MCF 10A (cell line): ENCODE results near the gene NPC1. TPM values are rescaled to one million over a fixed set of nuclear protein-coding genes. Genes with fewer than 3 reads are reported as not detected.

Source experiments
- BruUV-seq: library from RNA; stranded (reverse); fragments of 400-500 nt; replicated peaks from 2 replicates; lab custom pipeline; 2021; lab: Mats Ljungman, UMichigan
- CTCF ChIA-PET: fragments of 300-600 bp; sonication (Branson Sonifier 250); formaldehyde crosslinking; extraction: SDS; loops from one replicate; lab custom pipeline; 2021; ENCODE audit warnings: antibody characterized with exemption, inconsistent platforms; lab: Yijun Ruan, JAX
- POLR2A ChIA-PET: fragments of 300-600, 350-650 bp; sonication (Branson Sonifier 250); formaldehyde crosslinking; extraction: SDS; loops from one replicate; lab custom pipeline; 2020; ENCODE audit warnings: antibody characterized with exemption, inconsistent platforms; lab: Yijun Ruan, JAX
- DNase-seq: peaks from one replicate; pipeline ENCODE4 v3.0.0-alpha.2; 2018; ENCODE audit not compliant: unreplicated experiment
- H3K27ac Mint-ChIP-seq: one replicate; pipeline ENCODE4 v1.8.0; 2022; ENCODE audit warnings: mild to moderate bottlenecking, low read depth, mixed read lengths; ENCODE audit not compliant: unreplicated experiment
- H3K27me3 Mint-ChIP-seq: one replicate; pipeline ENCODE4 v1.8.0; 2022; ENCODE audit warnings: mixed read lengths; ENCODE audit not compliant: insufficient read depth, unreplicated experiment
- H3K36me3 Mint-ChIP-seq: one replicate; pipeline ENCODE4 v1.8.0; 2022; ENCODE audit warnings: mild to moderate bottlenecking, moderate library complexity, mixed read lengths; ENCODE audit not compliant: insufficient read depth, unreplicated experiment
- H3K4me1 Mint-ChIP-seq: one replicate; pipeline ENCODE4 v1.8.0; 2022; ENCODE audit warnings: mixed read lengths; ENCODE audit not compliant: insufficient read depth, unreplicated experiment
- H3K4me3 Mint-ChIP-seq: one replicate; pipeline ENCODE4 v1.8.0; 2022; ENCODE audit warnings: mild to moderate bottlenecking, moderate library complexity, mixed read lengths; ENCODE audit not compliant: unreplicated experiment
- H3K9me3 Mint-ChIP-seq: one replicate; pipeline ENCODE4 v1.8.0; 2022; ENCODE audit warnings: mixed read lengths; ENCODE audit not compliant: unreplicated experiment
- CTCF ChIP-seq: fragments of 200-600 bp; IDR thresholded peaks from one replicate; pipeline ENCODE4 v1.8.0; 2022; ENCODE audit warnings: antibody characterized with exemption, mild to moderate bottlenecking; ENCODE audit not compliant: unreplicated experiment
- intact Hi-C: fragments of 100-400 bp; cut with micrococcal nuclease; formaldehyde crosslinking; loops from 2 replicates; pipeline ENCODE4 v1.14.1; 2022
- total RNA-seq: library from RNA; stranded (reverse); gene quantifications from 2 replicates; pipeline ENCODE4 v1.2.3, GENCODE V29; 2022

Gene NPC1
- total RNA-seq, 1 experiment from 2014 or later, result 60.4 TPM

- H3K9me3 Mint-ChIP-seq, result no peaks in the 10 kb centered on the region
- no peaks in the 10 kb centered on the region for H3K27me3 Mint-ChIP-seq
- intact Hi-C loops, result no loop called here
- DNase-seq, result peak; percentile 80
- peaks cover 23% of the 10 kb centered on the region for H3K4me1 Mint-ChIP-seq
- no peak for TF ChIP-seq CTCF
- ChIA-PET CTCF (interaction anchor here (1.1 to 2.4 kb wide), 2 partner anchors 11 to 57 kb away, joined by 3 to 9 read pairs; no protein-coding TSS in a partner anchor), POLR2A (interaction anchor here (0.6 to 2.4 kb wide), 7 partner anchors 7 to 324 kb away, joined by 3 to 35 read pairs (median 3); partner anchors contain the start of genes NPC1 and RIOK3)
- H3K4me3 Mint-ChIP-seq, result peak overlapping the region; percentile 57
- peak overlapping the region; percentile 88 for H3K27ac Mint-ChIP-seq
- H3K36me3 Mint-ChIP-seq, result peaks cover 47% of the 10 kb centered on the region
- BruUV-seq, result no TSS peak
These were observed 12.5 kb downstream of the NPC1 start for GRCh38 chr18:23573626-23574431.

- Mint-ChIP-seq H3K36me3 (peaks cover 55% of the 10 kb centered on the region), H3K4me1 (peaks cover 16% of the 10 kb centered on the region)
- no TSS peak for BruUV-seq
These were observed 13.3 kb downstream of the NPC1 start for GRCh38 chr18:23573020-23573419.

GRCh38 chr18:23572570-23572969 is 13.7 kb downstream of the NPC1 start:
- Mint-ChIP-seq H3K27ac (no peak overlapping the region), H3K27me3 (no peaks in the 10 kb centered on the region), H3K36me3 (peaks cover 59% of the 10 kb centered on the region), H3K4me1 (peaks cover 16% of the 10 kb centered on the region), H3K4me3 (no peak overlapping the region), H3K9me3 (no peaks in the 10 kb centered on the region)
- BruUV-seq, result no TSS peak
- no peak for TF ChIP-seq CTCF
- ChIA-PET POLR2A (interaction anchor here (0.6 to 1.0 kb wide), 2 partner anchors 13 kb away, joined by 3 to 4 read pairs; no protein-coding TSS in a partner anchor), CTCF (interaction anchor here (0.6 to 2.4 kb wide), 3 partner anchors 12 to 57 kb away, joined by 3 to 9 read pairs (median 3); no protein-coding TSS in a partner anchor)
- intact Hi-C loops, result no loop called here
- DNase-seq, result no peak

More at GRCh38 chr18:23573020-23573419, 13.3 kb downstream of the NPC1 start:
- no peak for DNase-seq
- no peaks in the 10 kb centered on the region for H3K27me3 Mint-ChIP-seq
- no peak overlapping the region for H3K27ac Mint-ChIP-seq
- intact Hi-C loops, result no loop called here
- ChIA-PET CTCF (interaction anchor here (0.6 to 2.4 kb wide), 4 partner anchors 11 to 57 kb away, joined by 3 to 9 read pairs (median 3); no protein-coding TSS in a partner anchor), POLR2A (interaction anchor here (0.6 to 1.3 kb wide), 2 partner anchors 13 to 15 kb away, joined by 3 read pairs; no protein-coding TSS in a partner anchor)
- no peak overlapping the region for H3K4me3 Mint-ChIP-seq
- TF ChIP-seq CTCF, result no peak
- no peaks in the 10 kb centered on the region for H3K9me3 Mint-ChIP-seq

GRCh38 chr18:23572012-23572411 is 14.3 kb downstream of the NPC1 start:
- intact Hi-C loops, result no loop called here
- Mint-ChIP-seq H3K4me1 (peaks cover 16% of the 10 kb centered on the region), H3K27ac (no peak overlapping the region), H3K4me3 (no peak overlapping the region), H3K36me3 (peaks cover 65% of the 10 kb centered on the region), H3K27me3 (no peaks in the 10 kb centered on the region), H3K9me3 (no peaks in the 10 kb centered on the region)
- POLR2A ChIA-PET, result interaction anchor here (1.0 kb wide), 1 partner anchor 14 kb away, joined by 4 read pairs; no protein-coding TSS in a partner anchor
- TF ChIP-seq CTCF, result no peak
- no TSS peak for BruUV-seq
- CTCF ChIA-PET, result interaction anchor here (1.3 kb wide), 1 partner anchor 56 kb away, joined by 3 read pairs; no protein-coding TSS in a partner anchor
- DNase-seq, result no peak
